NCI-H146 treated with DMSO at 0.1 percent for 48 hours (cell line): ENCODE data around the gene PAPLN.
A peak's percentile ranks its signal among the peaks of the same experiment; 100 is the strongest.
"Not testable (repeated sequence)": the region's sequence is repeated elsewhere in the genome, so short reads cannot be mapped to it uniquely, and the experiment has no call there.

ENCODE experiments used
- DNase-seq: peaks from one replicate; lab custom pipeline; 2025; ENCODE audit not compliant: unreplicated experiment; lab: John Stamatoyannopoulos, UW

Gene PAPLN

DNA sequence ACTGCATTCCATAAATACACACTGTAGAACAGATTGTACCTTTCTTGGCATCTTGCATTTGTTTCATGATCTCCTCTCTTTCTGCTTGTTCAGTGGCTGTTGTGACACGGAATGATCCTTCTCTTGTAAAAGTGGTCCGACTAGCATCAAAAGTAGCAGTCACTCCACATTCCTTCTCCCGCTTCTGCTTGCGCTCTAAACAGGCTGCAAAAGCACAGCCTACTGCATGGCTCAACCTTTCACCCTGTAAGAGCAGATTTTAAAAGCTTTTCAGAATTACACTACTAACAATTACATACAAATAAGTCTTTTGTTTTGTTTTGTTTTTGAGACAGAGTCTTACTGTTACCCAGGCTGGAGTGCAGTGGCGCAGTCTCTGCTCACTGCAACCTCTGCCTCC, 49.8 kb downstream of the PAPLN start:
- no peak for DNase-seq

DNA sequence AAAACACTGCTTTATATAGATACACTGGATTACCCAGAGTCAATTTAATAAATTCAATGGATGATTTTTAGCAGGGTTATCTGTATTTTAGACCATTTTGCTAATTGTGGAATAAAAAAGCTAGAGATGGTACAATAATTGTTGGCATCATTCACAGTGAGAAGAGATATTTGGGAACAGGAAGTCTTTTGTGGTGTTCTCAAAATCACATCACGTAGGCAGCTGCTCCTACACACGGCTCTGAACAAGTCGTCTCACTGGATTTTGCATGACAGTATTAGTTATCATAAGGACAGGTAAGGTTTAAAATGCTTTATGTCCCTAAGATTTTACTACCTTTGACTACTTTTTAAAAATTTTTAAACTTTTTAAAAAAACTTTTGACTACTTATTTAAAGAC, 52.0 kb downstream of the PAPLN start:
- no peak for DNase-seq

DNA sequence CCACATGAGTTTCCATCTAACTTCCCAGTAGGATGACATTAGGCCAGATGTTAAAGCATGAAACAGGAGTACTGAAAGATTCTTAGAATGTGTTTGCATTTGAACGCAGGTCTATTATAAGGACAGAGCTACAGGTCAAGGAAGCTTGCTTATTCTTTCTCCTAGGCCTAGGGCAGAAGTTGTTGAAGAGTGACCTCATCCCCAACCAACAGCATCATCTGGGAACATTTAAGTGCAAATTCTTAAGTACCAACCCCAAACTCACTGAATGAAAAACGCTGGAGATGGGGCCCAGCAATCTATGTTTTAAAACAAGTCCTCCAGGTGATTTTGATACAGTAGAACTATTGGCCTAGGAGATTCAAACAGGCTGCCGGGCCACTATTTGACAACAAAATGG, 52.4 kb downstream of the PAPLN start:
- DNase-seq, result no peak

DNA sequence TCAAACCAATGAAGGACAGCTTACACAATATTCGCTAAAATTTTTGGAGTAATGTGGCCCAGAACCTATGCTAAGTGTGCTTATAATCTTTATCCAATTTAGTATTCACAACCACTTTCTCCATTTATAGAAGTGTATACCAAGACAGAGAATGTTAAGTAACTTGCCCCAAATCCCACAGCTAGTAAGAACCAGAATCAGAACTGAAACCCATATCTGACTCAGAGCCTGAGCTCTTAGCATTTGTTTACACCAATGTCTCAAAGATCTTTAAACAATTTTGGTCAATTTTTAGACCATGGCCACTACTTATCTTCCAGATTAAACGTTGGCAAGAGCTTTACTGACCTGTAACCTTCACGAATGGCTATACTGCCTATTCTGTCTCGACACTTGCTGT, 53.0 kb downstream of the PAPLN start:
- no peak for DNase-seq

DNA sequence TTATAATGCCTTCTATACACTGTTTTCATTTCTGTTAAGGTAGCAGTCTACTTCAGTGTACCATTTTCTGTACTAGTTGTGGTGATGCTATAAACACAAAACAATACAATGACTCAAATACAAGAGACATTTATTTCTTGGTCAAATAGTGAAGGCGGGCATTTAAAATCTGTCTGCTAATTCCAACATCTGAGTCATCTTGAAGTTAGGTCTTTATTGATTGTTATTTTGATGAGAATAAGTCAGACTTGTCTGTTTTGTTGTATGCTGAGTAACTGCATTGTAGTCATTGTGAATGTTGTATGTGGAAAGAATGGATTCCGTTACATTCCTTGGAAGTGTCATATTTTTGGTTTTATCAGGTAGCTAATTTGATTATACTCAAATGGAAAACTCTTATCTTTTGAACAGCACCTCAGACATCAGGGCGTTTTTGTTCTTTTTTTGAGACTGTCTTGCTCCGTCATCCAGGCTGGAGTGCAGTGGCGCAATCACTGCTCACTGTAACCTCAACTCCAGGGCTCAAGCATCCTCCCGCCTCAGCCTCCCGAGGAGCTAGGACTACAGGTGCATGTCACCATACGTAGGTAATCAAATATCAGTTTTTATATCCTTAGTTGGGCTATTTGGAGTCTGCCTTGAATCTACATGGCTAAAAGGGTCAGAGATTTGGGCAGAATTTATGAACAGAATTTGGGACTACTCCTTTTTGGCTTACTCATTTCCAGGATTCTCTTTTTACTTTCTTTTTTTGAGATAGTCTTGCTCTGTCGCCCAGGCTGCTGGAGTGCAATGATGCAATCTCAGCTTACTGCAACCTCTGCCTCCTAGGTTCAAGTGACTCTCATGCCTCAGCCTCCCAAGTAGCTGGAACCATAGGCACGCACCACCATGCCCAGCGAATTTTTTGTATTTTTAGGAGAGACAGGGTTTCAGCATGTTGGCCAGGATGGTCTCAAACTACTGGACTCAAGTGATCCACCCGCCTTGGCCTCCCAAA, 56.8 kb downstream of the PAPLN start:
- no peak for DNase-seq

DNA sequence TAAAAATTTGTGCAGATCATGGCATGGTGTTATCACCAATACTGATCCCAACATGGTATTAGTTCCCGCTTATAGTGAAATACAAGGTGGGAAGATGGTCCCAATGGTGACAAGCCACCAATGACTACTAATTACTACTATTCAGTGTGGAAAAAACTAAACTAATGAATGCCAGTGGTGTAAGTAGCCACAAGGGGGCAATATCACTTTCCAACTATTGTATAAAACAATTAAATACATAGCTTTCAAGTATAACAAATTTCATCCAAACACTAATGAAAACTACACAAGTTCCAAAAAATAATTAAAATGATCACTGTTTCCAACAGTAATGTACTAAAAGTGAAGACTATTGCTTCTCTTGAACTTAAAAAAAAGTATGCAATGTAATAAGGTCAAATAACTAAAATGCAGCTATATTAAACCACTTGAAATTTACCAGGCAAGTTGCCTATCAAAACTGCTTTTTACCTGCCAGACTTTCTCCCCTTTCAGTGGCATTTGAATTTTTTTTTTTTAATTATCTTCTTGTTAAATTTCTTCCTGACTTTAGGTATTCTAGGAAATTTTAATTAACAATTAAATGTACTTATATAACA, 58.0 kb downstream of the PAPLN start:
- DNase-seq, result peak; percentile 1

DNA sequence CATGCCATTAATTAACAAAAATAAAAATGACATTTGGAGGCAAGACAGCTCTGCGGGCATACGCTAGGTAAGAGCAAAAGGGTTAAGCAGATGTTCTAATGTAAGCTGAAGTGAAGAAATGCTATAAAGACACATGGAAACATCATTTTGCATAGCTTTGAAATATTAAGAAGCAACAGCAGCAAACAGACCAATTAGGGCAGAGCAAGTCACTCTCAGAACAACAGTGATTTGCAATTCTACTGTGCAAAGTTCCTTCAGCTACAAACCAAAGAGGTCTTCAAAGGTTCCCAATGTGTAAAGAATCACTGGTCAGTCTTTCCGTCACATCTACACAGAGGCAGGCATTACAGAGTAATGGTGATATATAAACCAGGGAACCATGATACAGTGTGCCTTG, 68.2 kb downstream of the PAPLN start:
- DNase-seq, result no peak

DNA sequence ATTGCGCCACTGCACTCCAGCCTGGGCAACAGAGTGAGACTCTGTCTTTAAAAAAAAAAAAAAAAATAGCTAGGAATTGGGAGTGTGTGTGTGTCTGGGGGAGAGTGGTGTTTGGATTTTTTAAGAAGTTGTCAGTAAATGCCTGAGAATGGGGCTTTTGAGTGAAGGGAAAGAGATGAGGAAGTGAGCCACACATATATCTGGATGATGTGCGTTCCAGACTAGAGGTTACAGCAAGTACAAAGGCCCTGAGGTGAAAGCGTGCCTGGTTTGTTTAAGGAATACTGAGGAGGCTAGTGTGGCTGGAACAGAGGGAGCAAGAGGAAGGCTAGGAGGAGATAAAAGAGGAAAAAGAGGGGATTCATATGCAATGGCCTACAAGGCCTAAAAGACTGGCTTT, 70.0 kb downstream of the PAPLN start:
- DNase-seq, result no peak

DNA sequence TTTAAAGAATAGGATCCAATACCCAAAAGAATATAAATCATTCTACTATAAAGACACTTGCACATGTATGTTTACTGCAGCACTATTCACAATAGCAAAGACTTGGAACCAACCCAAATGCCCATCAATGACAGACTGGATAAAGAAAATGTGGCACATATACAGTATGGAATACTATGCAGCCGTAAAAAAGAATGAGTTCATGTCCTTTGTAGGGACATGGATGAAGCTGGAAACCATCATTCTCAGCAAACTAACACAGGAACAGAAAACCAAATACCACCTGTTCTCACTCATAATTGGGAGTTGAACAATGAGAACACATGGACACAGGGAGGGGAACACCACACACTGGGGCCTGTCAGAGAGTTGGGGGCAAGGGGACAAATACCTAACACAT, 71.9 kb downstream of the PAPLN start:
- not testable (repeated sequence) for DNase-seq

DNA sequence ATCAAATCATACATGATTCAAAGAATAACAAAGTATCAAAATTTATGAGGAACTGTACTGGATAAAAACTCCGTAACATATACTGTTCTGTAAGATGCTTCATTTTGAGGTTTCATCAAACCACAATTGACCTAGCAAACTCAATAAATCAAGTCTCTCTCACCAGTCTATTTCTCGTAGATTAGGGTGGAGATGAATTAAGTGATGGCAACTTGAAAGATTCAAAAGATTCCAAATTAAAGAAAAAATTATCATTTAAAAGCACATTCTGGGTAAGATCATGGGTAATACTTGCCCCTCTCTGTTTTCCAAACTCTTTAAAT, 74.4 kb downstream of the PAPLN start:
- DNase-seq, result no peak

DNA sequence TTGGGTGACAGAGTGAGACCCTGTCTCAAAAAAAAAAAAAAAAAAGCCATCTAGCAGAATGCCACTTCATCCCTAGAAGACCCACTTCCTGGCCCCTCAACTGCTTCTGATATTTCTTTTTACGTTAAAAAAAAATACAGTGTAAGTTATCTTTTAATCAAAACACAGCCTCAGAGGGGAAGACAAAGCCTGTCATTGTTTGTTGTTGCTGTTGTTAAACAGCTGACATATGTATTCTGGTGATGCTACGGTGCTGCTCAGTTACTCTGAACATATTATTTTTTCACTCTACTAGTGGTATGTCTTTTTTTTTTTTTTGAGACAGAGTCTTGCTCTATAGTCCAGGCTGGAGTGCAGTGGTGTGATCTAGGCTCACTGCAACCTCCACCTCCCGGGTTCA, 75.4 kb downstream of the PAPLN start:
- no peak for DNase-seq

DNA sequence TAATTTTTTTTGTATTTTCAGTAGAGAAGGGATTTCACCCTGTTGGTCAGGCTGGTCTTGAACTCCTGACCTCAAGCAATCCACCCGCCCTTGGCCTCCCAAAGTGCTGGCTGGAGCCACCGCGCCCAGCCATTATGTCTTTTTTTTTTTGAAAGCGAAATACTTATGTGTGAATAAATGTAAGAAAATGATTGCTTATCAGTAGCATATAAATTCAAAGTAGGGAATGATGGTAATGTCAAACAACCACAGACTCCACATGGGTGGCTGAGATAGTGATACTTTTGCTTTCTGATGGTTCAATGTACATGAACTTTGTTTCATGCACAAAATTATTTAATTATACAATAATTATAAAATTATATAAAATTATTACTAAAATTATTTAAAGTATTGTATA, 75.8 kb downstream of the PAPLN start:
- no peak for DNase-seq

DNA sequence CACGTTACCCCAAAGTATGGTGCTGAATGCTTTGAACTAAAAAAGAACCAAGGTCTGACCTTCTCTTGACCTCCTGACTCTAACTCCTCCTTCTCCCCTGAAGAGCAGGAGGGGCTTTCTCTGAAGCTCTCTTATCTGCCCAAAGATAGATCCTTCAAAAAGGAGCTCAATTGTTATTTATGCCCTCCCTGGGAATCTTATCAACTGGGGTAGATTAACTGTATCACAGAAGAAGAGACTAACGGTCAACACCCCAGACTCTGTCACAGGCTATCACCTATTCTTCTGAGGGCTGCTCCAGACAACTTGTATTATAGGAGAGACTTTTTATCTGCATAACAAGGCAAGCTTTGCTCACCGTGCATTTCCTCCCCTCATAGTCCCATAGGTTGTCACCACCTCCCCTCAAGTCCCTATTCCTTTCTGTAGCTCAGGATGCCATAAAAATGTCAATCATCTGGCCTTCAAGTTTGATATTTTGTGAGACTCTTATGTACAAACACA, 86.6 kb downstream of the PAPLN start:
- no peak for DNase-seq
